Measurements from ENCODE around the gene BFSP2. TPM values are rescaled to one million over a fixed set of nuclear protein-coding genes. Genes with fewer than 3 reads are reported as not detected.

BFSP2 gene
- 299 TPM for total RNA-seq

GRCh38 chr3:133400006-133400515, at the start of gene BFSP2:
Gene BFSP2 (plus strand): TSS chr3:133400056. CDS start chr3:133400084, 28 bp downstream.

Other genes with a start within 250 kb of the BFSP2 start
- 145 TPM for gene CDV3, start 173.6 kb downstream of the BFSP2 start, total RNA-seq